Measurements from ENCODE around the gene SEC23B. TPM values are rescaled to one million over a fixed set of nuclear protein-coding genes. Genes with fewer than 3 reads are reported as not detected.

The SEC23B gene
- total and polyA plus RNA-seq, 2 experiments from 2014 or later = 27.2 to 66.6 TPM

DNA sequence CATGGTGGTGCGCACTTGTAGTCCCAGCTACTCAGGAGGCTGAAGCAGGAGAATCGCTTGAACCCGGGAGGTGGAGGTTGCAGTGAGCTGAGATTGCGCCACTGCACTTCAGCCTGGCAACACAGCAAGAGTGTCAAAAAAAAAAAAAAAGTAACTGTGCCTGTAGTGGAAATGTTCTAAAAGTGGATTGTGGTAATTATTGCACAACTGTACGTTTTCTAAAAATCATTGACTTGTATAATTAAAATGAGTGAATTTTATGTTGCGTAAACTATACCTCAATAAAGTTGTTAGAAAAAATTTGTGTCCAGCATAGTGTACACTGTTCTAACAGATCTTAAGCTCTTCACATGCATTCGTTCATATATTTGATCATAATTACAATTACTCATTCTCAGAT, 5.5 kb downstream of the SEC23B start:
- no peak for ATAC-seq
- Mint-ChIP-seq H3K27ac (no peak overlapping the region), H3K4me3 (no peak overlapping the region), H3K36me3 (ENCODE audit: low read depth) (peaks cover 51% of the 10 kb centered on the region), H3K27me3 (ENCODE audit: insufficient read depth, low read depth, poor library complexity) (no peaks in the 10 kb centered on the region), H3K4me1 (peaks cover 8% of the 10 kb centered on the region; the same call in 2 of the 3 replicates), H3K9me3 (no peaks in the 10 kb centered on the region)
- Histone ChIP-seq H3K36me3 (ENCODE audit: insufficient read depth) (peaks cover 49% of the 10 kb centered on the region), H3K79me2 (replicated peaks; ENCODE audit: insufficient read depth) (peaks cover 31% of the 10 kb centered on the region), H3K4me2 (no peak overlapping the region), H3K27ac (ENCODE audit: low read depth) (no peak overlapping the region), H3K27me3 (ENCODE audit: insufficient read depth) (no peaks in the 10 kb centered on the region), H3K4me3 (no peak overlapping the region), H3K9me2 (ENCODE audit: insufficient read depth) (no peaks in the 10 kb centered on the region), H3K4me1 (ENCODE audit: insufficient read depth) (peaks cover 4% of the 10 kb centered on the region; the same call in 1 of the 2 replicates), H4K20me1 (replicated peaks; ENCODE audit: insufficient read depth) (no peaks in the 10 kb centered on the region; the same call in 1 of the 2 replicates), H3F3A (replicated peaks; ENCODE audit: low read depth) (peaks cover 7% of the 10 kb centered on the region; the same call in 1 of the 2 replicates), H2AFZ (no peak overlapping the region)
- DNase-seq (ENCODE audit: low spot score) = no peak
- TF ChIP-seq POLR2AphosphoS5 (IDR thresholded peaks at IDR 0.05; ENCODE audit: low read depth) (no peak), EZH2 (IDR thresholded peaks at IDR 0.05; ENCODE audit: low read depth, unreplicated experiment) (no peak), ZNF331 (CRISPR knock-in tag; IDR thresholded peaks at IDR 0.05; ENCODE audit: low read depth) (no peak), EZH2phosphoT487 (IDR thresholded peaks at IDR 0.05; ENCODE audit: unreplicated experiment) (no peak), ETS1 (IDR thresholded peaks at IDR 0.05) (no peak), ZNF462 (CRISPR knock-in tag; IDR thresholded peaks at IDR 0.05) (no peak), CTCF (conservative IDR thresholded peaks at IDR 0.05; ENCODE audit: low read depth in 2 of 2) (no peak), ZNF114 (CRISPR knock-in tag; IDR thresholded peaks at IDR 0.05) (no peak), NANOG (IDR thresholded peaks at IDR 0.05; ENCODE audit: borderline replicate concordance) (no peak), CREB1 (CRISPR knock-in tag; IDR thresholded peaks at IDR 0.05; ENCODE audit: low read depth) (no peak)
- TF ChIP-seq, protein P1, sequence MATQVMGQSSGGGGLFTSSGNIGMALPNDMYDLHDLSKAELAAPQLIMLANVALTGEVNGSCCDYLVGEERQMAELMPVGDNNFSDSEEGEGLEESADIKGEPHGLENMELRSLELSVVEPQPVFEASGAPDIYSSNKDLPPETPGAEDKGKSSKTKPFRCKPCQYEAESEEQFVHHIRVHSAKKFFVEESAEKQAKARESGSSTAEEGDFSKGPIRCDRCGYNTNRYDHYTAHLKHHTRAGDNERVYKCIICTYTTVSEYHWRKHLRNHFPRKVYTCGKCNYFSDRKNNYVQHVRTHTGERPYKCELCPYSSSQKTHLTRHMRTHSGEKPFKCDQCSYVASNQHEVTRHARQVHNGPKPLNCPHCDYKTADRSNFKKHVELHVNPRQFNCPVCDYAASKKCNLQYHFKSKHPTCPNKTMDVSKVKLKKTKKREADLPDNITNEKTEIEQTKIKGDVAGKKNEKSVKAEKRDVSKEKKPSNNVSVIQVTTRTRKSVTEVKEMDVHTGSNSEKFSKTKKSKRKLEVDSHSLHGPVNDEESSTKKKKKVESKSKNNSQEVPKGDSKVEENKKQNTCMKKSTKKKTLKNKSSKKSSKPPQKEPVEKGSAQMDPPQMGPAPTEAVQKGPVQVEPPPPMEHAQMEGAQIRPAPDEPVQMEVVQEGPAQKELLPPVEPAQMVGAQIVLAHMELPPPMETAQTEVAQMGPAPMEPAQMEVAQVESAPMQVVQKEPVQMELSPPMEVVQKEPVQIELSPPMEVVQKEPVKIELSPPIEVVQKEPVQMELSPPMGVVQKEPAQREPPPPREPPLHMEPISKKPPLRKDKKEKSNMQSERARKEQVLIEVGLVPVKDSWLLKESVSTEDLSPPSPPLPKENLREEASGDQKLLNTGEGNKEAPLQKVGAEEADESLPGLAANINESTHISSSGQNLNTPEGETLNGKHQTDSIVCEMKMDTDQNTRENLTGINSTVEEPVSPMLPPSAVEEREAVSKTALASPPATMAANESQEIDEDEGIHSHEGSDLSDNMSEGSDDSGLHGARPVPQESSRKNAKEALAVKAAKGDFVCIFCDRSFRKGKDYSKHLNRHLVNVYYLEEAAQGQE (IDR thresholded peaks at IDR 0.05; ENCODE audit: unreplicated experiment) = no peak

All from GM23338 (cell line).